ENCODE results near the gene TECPR1.

Gene TECPR1

GRCh38 chr7:98225913-98226614 is 26.0 kb downstream of the TECPR1 start:
- Histone ChIP-seq H3K27ac (ENCODE audit: extremely low read depth, low read depth, low read length) (no peak overlapping the region), H3K4me3 (ENCODE audit: low read depth, low read length) (no peak overlapping the region), H3K4me1 (ENCODE audit: control insufficient read depth, insufficient read depth, low read length) (no peaks in the 10 kb centered on the region), H3K9me3 (ENCODE audit: control insufficient read depth, insufficient read depth, low read depth, low read length) (no peaks in the 10 kb centered on the region), H3K36me3 (ENCODE audit: control insufficient read depth in 2 of 2, insufficient read depth in 1 of 2, low read length in 2 of 2) (peaks cover 3 to 10% of the 10 kb centered on the region in 2 experiments; a peak in 2 of 3 replicates)
- ChIA-PET CTCF (no interaction called here), POLR2A (no interaction called here)
- TF ChIP-seq ZNF239 (tag by site-specific recombination; IDR thresholded peaks at IDR 0.05) (no peak), ZBTB49 (tag by site-specific recombination; IDR thresholded peaks at IDR 0.05; ENCODE audit: low read depth) (no peak), ZNF677 (tag by site-specific recombination; IDR thresholded peaks at IDR 0.05) (no peak), ZNF140 (tag by site-specific recombination; IDR thresholded peaks at IDR 0.05) (no peak), ZNF660 (tag by site-specific recombination; IDR thresholded peaks at IDR 0.05) (no peak), PRDM2 (tag by site-specific recombination; IDR thresholded peaks at IDR 0.05; ENCODE audit: borderline replicate concordance) (no peak), ZNF280C (tag by site-specific recombination; IDR thresholded peaks at IDR 0.05) (no peak)

GRCh38 chr7:98224701-98225181 is 27.3 kb downstream of the TECPR1 start:
- ChIA-PET CTCF (no interaction called here), POLR2A (interaction anchor here (0.9 kb wide), 1 partner anchor 17 kb away, joined by 3 read pairs; no protein-coding TSS in a partner anchor)
- Histone ChIP-seq H3K4me1 (ENCODE audit: control insufficient read depth, insufficient read depth, low read length) (no peaks in the 10 kb centered on the region), H3K36me3 (ENCODE audit: control insufficient read depth in 2 of 2, insufficient read depth in 1 of 2, low read length in 2 of 2) (peaks cover 3 to 10% of the 10 kb centered on the region in 2 experiments; a peak in 2 of 3 replicates), H3K9me3 (ENCODE audit: control insufficient read depth, insufficient read depth, low read depth, low read length) (no peaks in the 10 kb centered on the region), H3K27ac (ENCODE audit: extremely low read depth, low read depth, low read length) (no peak overlapping the region), H3K4me3 (ENCODE audit: low read depth, low read length) (no peak overlapping the region)
- TF ChIP-seq ZNF37A (tag by site-specific recombination; IDR thresholded peaks at IDR 0.05) (no peak), ZNF580 (tag by site-specific recombination; IDR thresholded peaks at IDR 0.05) (no peak), ZNF292 (tag by site-specific recombination; IDR thresholded peaks at IDR 0.05; ENCODE audit: borderline replicate concordance, low read depth) (no peak), ZEB2 (tag by site-specific recombination; IDR thresholded peaks at IDR 0.05) (no peak), RBAK (tag by site-specific recombination; IDR thresholded peaks at IDR 0.05) (no peak), KLF1 (tag by site-specific recombination; IDR thresholded peaks at IDR 0.05) (no peak), ZNF558 (tag by site-specific recombination; IDR thresholded peaks at IDR 0.05) (no peak), BCL11B (tag by site-specific recombination; IDR thresholded peaks at IDR 0.05; ENCODE audit: low read depth) (no peak), ZNF433 (tag by site-specific recombination; IDR thresholded peaks at IDR 0.05; ENCODE audit: low read depth) (no peak), ZNF112 (tag by site-specific recombination; IDR thresholded peaks at IDR 0.05) (no peak)

All from HEK293 (cell line).